Pancreas (tissue), 10 donors: ENCODE results near the gene PROKR1. TPM values are rescaled to one million over a fixed set of nuclear protein-coding genes. Genes with fewer than 3 reads are reported as not detected.
A peak's percentile ranks its signal among the peaks of the same experiment; 100 is the strongest.
"Not testable (repeated sequence)": the region's sequence is repeated elsewhere in the genome, so short reads cannot be mapped to it uniquely, and the experiment has no call there.

Experiments used
- ATAC-seq, 4 donors: fragments of 200-7000 bp; cut with Tn5 transposase; one replicate each; pipeline versions ENCODE4 v1.8.0 to v1.9.1; 2020; ENCODE audit warnings: mild to moderate bottlenecking in 4 of 4, moderate library complexity in 4 of 4
- DNase-seq, 6 donors: peaks; one replicate each; pipeline ENCODE4 v3.0.0-alpha.2; 2020
- FAIRE-seq: peaks from 2 replicates; lab custom pipeline; 2012; peaks lifted over from hg19 to GRCh38; lab: Jason Lieb, UNC
- H3K27ac ChIP-seq, 4 donors: fragments of 200-600 bp; sonication (generic); 1 replicate in 3 of 4; 2 replicates in 1 of 4; pipeline versions ENCODE4 v1.5.0 to v1.8.0; 2020
- H3K27me3 ChIP-seq, 4 donors: fragments of 200-600 bp; one replicate each; pipeline ENCODE4 v1.8.0; 2021
- H3K36me3 ChIP-seq, 3 donors: fragments of 200-600 bp; sonication (generic) in 1 of 3; one replicate each; pipeline versions ENCODE4 v1.5.0 to v1.8.0; 2020 to 2021
- H3K4me1 ChIP-seq, 3 donors: fragments of 200-600 bp; one replicate each; pipeline ENCODE4 v1.8.0; 2021
- H3K4me3 ChIP-seq, 4 donors: fragments of 200-600 bp; sonication (generic) in 2 of 4; one replicate each; pipeline versions ENCODE4 v1.5.0 to v1.8.0; 2020 to 2021
- H3K9me3 ChIP-seq, 4 donors: fragments of 200-600 bp; one replicate each; pipeline ENCODE4 v1.8.0; 2021
- WGBS, 2 donors: extraction: QIAGEN DNeasy Blood & Tissue Kit; methylation state at CpG; one replicate each; pipeline ENCODE4 v1.1.7; 2013; 5-methylcytosine and 5-hydroxymethylcytosine counted together
- intact Hi-C, 3 donors: fragments of 100-400 bp; cut with DNase I; formaldehyde crosslinking; loops; one replicate each; pipeline versions ENCODE4 v1.11.1 to v1.14.2; 2022
- polyA plus RNA-seq, 2 donors: library from polyadenylated mRNA; stranded (reverse); fragments of 200-250 nt; gene quantifications; one replicate each; pipeline ENCODE4 v1.2.3, GENCODE V29; 2013
- total RNA-seq, 6 donors: library from RNA; stranded (reverse); fragmentation: NEBNext Ultra II Directional in 4 of 6; extraction: Animal tissue kit (Norgen Biotek cat#: 25700) in 4 of 6; gene quantifications; one replicate each; pipeline versions ENCODE4 v1.2.1 to v1.2.4, GENCODE V29; 2021 to 2023
- TF ChIP-seq, protein P1 (sequence below), 4 donors: fragments of 200-600 bp; sonication (generic) in 3 of 4; IDR thresholded peaks; one replicate each; pipeline versions ENCODE4 v1.5.0 to v1.8.0; 2021; ENCODE audit warnings: antibody characterized with exemption in 4 of 4
- donor health status: healthy with polysubstance abuse.
- donor health status: DM: no; HTN: no; CAD: no; lungs with moderate emphysema.
- donor health status: DM: no; HTN: no; CAD: no.
- donor health status: control.
- donor health status: control.
- donor health status: Bipolar disorder and iron deficiency.
- donor health status: DM: yes; HTN: yes; CAD: no.
- donor health status: DM: no; HTN: no; CAD: no.
- donor health status: DM: no; HTN: no; CAD: no.
- donor health status: DM: yes; HTN: yes; CAD: no.

Gene PROKR1
- total and polyA plus RNA-seq, 8 donors = 0.02 to 0.04 TPM; not detected in 6

GRCh38 chr2:68673631-68674030 lies 30.3 kb downstream of the PROKR1 start:
- Histone ChIP-seq H3K9me3 (no peaks in the 10 kb centered on the region), H3K27me3 (no peaks in the 10 kb centered on the region), H3K27ac (no peak overlapping the region), H3K4me1 (no peaks in the 10 kb centered on the region), H3K4me3 (no peak overlapping the region), H3K36me3 (no peaks in the 10 kb centered on the region)
- FAIRE-seq = no peak
- WGBS, 2 donors = 50 to 63% methylated on average over 3 of the region's 3 CpGs
- intact Hi-C loops = no loop called here
- no peak for DNase-seq
- ATAC-seq = no peak
- TF ChIP-seq, protein P1, sequence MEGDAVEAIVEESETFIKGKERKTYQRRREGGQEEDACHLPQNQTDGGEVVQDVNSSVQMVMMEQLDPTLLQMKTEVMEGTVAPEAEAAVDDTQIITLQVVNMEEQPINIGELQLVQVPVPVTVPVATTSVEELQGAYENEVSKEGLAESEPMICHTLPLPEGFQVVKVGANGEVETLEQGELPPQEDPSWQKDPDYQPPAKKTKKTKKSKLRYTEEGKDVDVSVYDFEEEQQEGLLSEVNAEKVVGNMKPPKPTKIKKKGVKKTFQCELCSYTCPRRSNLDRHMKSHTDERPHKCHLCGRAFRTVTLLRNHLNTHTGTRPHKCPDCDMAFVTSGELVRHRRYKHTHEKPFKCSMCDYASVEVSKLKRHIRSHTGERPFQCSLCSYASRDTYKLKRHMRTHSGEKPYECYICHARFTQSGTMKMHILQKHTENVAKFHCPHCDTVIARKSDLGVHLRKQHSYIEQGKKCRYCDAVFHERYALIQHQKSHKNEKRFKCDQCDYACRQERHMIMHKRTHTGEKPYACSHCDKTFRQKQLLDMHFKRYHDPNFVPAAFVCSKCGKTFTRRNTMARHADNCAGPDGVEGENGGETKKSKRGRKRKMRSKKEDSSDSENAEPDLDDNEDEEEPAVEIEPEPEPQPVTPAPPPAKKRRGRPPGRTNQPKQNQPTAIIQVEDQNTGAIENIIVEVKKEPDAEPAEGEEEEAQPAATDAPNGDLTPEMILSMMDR (IDR thresholded peaks at IDR 0.05) = no peak

DNA sequence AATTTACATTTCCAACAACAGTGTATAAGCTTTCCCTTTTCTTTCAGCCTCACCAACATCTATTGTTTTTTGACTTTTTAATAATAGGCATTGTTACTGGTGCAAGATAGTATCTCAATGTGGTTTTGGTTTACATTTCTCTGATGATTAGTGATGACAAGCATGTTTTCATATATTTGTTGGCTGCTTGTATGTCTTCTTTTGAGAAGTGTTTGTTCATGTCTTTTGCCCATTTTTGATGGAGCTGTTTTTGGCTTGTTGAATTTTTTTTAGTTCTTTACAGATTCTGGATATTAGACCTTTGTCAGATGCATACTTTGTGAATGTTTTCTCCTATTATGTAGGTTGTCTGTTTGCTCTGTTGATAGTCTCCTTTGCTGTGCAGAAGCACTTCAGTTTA lies 32.1 kb downstream of the PROKR1 start:
- no peak overlapping the region for H3K4me3 ChIP-seq
- H3K9me3 ChIP-seq = no peaks in the 10 kb centered on the region
- intact Hi-C loops = no loop called here
- DNase-seq (no peak), ATAC-seq (no peak), FAIRE-seq (no peak)
- no peak overlapping the region for H3K27ac ChIP-seq
- H3K36me3 ChIP-seq = no peaks in the 10 kb centered on the region
- H3K27me3 ChIP-seq = no peaks in the 10 kb centered on the region
- TF ChIP-seq, protein P1 (IDR thresholded peaks at IDR 0.05) = no peak
- H3K4me1 ChIP-seq = no peaks in the 10 kb centered on the region

DNA sequence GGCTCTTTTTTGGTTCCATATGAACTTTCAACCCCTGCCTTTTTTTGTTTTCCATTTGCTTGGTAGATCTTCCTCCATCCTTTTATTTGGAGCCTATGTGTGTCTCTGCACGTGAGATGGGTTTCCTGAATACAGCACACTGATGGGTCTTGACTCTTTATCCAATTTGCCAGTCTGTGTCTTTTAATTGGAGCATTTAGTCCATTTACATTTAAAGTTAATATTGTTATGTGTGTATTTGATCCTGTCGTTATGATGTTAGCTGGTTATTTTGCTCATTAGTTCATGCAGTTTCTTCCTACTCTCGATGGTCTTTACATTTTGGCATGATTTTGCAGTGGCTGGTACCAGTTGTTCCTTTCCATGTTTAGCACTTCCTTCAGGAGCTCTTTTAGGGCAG lies 34.5 kb downstream of the PROKR1 start:
- H3K4me1 ChIP-seq, H3K9me3 ChIP-seq, FAIRE-seq, intact Hi-C loops, H3K27ac ChIP-seq, H3K36me3 ChIP-seq, H3K27me3 ChIP-seq, DNase-seq, ATAC-seq, H3K4me3 ChIP-seq: not testable (repeated sequence)
- WGBS, 2 donors = 75 to 79% methylated on average over 3 of the region's 3 CpGs

DNA sequence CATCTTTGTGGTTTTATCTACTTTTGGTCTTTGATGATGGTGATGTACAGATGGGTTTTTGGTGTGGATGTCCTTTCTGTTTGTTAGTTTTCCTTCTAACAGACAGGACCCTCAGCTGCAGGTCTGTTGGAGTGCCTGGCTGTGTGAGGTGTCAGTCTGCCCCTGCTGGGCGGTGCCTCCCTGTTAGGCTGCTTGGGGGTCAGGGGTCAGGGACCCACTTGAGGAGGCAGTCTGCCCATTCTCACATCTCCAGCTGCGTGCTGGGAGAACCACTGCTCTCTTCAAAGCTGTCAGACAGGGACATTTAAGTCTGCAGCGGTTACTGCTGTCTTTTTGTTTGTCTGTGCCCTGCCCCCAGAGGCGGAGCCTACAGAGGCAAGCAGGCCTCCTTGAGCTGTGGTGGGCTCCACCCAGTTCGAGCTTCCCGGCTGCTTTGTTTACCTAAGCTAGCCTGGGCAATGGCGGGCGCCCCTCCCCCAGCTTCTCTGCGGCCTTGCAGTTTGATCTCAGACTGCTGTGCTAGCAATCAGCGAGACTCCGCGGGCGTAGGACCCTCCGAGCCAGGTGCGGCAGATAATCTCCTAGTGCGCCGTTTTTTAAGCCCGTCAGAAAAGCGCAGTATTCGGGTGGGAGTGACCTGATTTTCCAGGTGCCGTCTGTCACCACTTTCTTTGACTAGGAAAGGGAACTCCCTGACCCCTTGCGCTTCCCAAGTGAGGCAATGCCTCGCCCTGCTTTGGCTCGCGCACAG lies 36.0 kb downstream of the PROKR1 start:
- H3K36me3 ChIP-seq, intact Hi-C loops, H3K4me1 ChIP-seq, H3K27me3 ChIP-seq, ATAC-seq, H3K27ac ChIP-seq, H3K9me3 ChIP-seq, FAIRE-seq: not testable (repeated sequence)
- WGBS, 2 donors = 27 to 31% methylated on average over 21 to 24 of the region's 25 CpGs
- peak overlapping the region in 2 of 4 donors; percentile 20 to 36 for H3K4me3 ChIP-seq
- DNase-seq = peak; percentile 21 to 62 (median 38)

- DNase-seq, H3K36me3 ChIP-seq, H3K27ac ChIP-seq, ATAC-seq, H3K9me3 ChIP-seq, intact Hi-C loops, FAIRE-seq, H3K4me1 ChIP-seq, H3K27me3 ChIP-seq: not testable (repeated sequence)
- H3K4me3 ChIP-seq = peak overlapping the region in 2 of 4 donors; percentile 20 to 36
- 68 to 88% methylated on average over 5 to 9 of the region's 9 CpGs for WGBS, 2 donors
Measured at GRCh38 chr2:68679917-68680267, 36.5 kb downstream of the PROKR1 start.

GRCh38 chr2:68684197-68684596 lies 40.8 kb downstream of the PROKR1 start:
- FAIRE-seq (no peak), ATAC-seq (no peak)

More at GRCh38 chr2:68684197-68684596, 40.8 kb downstream of the PROKR1 start:
- Histone ChIP-seq H3K9me3 (no peaks in the 10 kb centered on the region), H3K36me3 (no peaks in the 10 kb centered on the region), H3K4me3 (no peak overlapping the region), H3K27me3 (no peaks in the 10 kb centered on the region), H3K4me1 (no peaks in the 10 kb centered on the region), H3K27ac (no peak overlapping the region)
- TF ChIP-seq, protein P1 (IDR thresholded peaks at IDR 0.05) = no peak
- intact Hi-C loops = no loop called here
- 47 to 64% methylated on average over 2 of the region's 2 CpGs for WGBS, 2 donors
- DNase-seq = no peak
